ENCODE results near the gene STARD3NL. TPM values are rescaled to one million over a fixed set of nuclear protein-coding genes. Genes with fewer than 3 reads are reported as not detected.

The STARD3NL gene
- total RNA-seq, 1 experiment from 2014 or later: 24.5 TPM

DNA sequence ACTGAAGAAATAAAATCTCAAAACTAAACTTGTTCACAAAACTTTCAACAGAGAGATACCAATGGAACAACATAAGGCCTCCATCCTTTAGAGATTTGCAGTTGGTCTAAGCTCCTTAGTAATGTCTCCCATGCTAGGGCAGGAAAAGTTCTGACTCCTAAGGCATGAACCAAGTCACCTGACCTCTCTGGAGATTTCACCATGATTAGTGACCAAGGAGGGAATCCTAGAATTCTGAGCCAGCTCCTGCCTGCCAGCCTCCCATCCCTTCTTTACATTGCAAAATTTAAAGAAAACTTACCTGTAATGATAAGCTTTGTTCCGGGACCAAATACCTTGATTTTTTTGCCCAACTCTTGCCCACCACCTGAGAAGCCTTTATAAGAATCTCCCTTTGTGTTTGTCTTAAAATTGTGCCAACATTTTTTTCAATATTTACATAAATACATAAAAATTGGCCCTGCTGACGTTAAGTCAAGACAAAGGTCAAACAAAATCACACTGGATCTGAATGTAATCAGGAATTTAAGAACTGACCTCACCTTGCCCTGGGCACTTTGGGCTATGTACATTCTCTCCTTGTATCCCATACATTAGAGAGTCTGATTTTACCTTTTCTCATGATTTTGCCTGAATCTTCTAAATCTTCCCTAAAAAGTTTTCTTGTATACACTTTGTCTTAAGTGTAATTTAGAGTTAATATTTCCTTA lies 95.4 kb downstream of the STARD3NL start, which contains the start of gene TARP:
Gene TARP (minus strand): TSS at position 351 of the 710 bp plus-strand sequence.
- intact Hi-C loops (cut with micrococcal nuclease): no loop called here
- POLR2A ChIA-PET: interaction anchor here (0.5 to 0.6 kb wide), 2 partner anchors 207 to 391 kb away, joined by 3 read pairs; no protein-coding TSS in a partner anchor
- BruUV-seq (replicated peaks): no TSS peak
- no peak for DNase-seq (ENCODE audit: unreplicated experiment)
- peaks cover 50% of the 10 kb centered on the region for H3K27me3 Mint-ChIP-seq (ENCODE audit: insufficient read depth, unreplicated experiment)
- no peak within 1 kb of the TSS for H3K27ac Mint-ChIP-seq (ENCODE audit: low read depth, unreplicated experiment)
- CTCF ChIA-PET: interaction anchor here (0.7 kb wide), 2 partner anchors 46 to 68 kb away, joined by 3 to 7 read pairs; no protein-coding TSS in a partner anchor
- no peak within 1 kb of the TSS for H3K4me3 Mint-ChIP-seq (ENCODE audit: unreplicated experiment)
- H3K4me1 Mint-ChIP-seq (ENCODE audit: insufficient read depth, unreplicated experiment): no peaks in the 10 kb centered on the region
- no peaks in the 10 kb centered on the region for H3K9me3 Mint-ChIP-seq (ENCODE audit: unreplicated experiment)
- TF ChIP-seq, protein P1, sequence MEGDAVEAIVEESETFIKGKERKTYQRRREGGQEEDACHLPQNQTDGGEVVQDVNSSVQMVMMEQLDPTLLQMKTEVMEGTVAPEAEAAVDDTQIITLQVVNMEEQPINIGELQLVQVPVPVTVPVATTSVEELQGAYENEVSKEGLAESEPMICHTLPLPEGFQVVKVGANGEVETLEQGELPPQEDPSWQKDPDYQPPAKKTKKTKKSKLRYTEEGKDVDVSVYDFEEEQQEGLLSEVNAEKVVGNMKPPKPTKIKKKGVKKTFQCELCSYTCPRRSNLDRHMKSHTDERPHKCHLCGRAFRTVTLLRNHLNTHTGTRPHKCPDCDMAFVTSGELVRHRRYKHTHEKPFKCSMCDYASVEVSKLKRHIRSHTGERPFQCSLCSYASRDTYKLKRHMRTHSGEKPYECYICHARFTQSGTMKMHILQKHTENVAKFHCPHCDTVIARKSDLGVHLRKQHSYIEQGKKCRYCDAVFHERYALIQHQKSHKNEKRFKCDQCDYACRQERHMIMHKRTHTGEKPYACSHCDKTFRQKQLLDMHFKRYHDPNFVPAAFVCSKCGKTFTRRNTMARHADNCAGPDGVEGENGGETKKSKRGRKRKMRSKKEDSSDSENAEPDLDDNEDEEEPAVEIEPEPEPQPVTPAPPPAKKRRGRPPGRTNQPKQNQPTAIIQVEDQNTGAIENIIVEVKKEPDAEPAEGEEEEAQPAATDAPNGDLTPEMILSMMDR (IDR thresholded peaks at IDR 0.05; ENCODE audit: unreplicated experiment): no peak
- H3K36me3 Mint-ChIP-seq (ENCODE audit: insufficient read depth, unreplicated experiment): no peaks in the 10 kb centered on the region

DNA sequence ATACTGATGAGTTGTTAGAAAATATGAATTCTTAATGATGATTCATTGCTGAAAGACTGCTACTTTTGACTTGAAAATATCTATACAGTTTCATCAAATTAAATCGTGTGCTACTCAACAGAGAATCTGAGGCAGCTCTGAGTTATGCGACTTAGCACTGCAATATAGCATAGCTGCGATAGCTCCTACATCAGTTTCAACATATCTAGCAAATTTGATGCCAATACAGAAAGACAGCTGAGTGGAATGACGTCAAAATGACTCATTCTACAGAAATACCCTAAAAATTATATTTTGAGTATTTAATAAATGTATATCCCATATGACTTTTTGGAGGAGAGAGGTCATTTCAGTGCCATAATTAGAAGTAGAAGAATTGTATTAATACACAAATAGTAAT lies 96.4 kb downstream of the STARD3NL start:
- no peaks in the 10 kb centered on the region for H3K9me3 Mint-ChIP-seq (ENCODE audit: unreplicated experiment)
- TF ChIP-seq, protein P1 (IDR thresholded peaks at IDR 0.05; ENCODE audit: unreplicated experiment): no peak

DNA sequence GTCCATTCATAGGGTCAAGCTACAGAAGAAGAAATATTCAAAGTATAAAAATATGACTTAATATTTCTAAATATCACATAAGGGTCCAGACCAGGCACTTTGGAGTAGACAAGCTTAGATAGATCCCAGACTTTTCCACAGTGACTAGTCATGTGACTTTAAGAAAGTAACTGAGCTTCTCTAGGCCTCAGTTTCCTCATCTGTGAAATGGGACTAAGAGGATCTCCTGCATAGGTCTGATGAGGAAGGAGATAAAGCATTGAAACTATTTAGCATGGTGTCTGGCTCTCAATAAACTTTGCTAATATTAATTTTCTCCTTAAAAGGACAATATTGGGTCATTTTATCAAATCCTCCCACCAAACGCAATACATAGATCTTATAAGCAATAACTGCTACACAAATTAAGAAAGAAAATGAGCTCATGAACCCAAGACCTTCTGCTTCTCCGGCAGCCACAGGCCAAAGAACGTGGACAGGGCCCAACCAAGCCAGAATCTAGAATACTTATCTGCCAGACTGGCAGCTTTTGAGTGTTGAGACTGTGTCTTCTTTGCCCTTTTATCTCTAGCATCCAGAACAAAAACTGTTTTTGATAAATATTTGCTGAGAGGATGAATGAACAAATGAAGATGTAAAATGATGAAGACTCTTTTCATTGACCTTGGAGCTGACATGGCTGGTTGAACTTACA lies 97.0 kb downstream of the STARD3NL start:
- H3K27ac Mint-ChIP-seq (ENCODE audit: low read depth, unreplicated experiment): no peak overlapping the region
- peaks cover 66% of the 10 kb centered on the region for H3K27me3 Mint-ChIP-seq (ENCODE audit: insufficient read depth, unreplicated experiment)
- H3K9me3 Mint-ChIP-seq (ENCODE audit: unreplicated experiment): no peaks in the 10 kb centered on the region
- TF ChIP-seq, protein P1 (IDR thresholded peaks at IDR 0.05; ENCODE audit: unreplicated experiment): no peak
- H3K4me3 Mint-ChIP-seq (ENCODE audit: unreplicated experiment): no peak overlapping the region
- H3K36me3 Mint-ChIP-seq (ENCODE audit: insufficient read depth, unreplicated experiment): no peaks in the 10 kb centered on the region
- no peaks in the 10 kb centered on the region for H3K4me1 Mint-ChIP-seq (ENCODE audit: insufficient read depth, unreplicated experiment)
- ChIA-PET CTCF (interaction anchor here (0.6 to 1.4 kb wide), 3 partner anchors 61 to 94 kb away, joined by 3 to 7 read pairs (median 3); no protein-coding TSS in a partner anchor), POLR2A (no interaction called here)
- BruUV-seq (replicated peaks): no TSS peak
- no peak for DNase-seq (ENCODE audit: unreplicated experiment)
- intact Hi-C loops (cut with micrococcal nuclease): no loop called here

More for the DNA sequence above, 96.4 kb downstream of the STARD3NL start:
- no TSS peak for BruUV-seq (replicated peaks)
- Mint-ChIP-seq H3K4me1 (ENCODE audit: insufficient read depth, unreplicated experiment) (no peaks in the 10 kb centered on the region), H3K27me3 (ENCODE audit: insufficient read depth, unreplicated experiment) (peaks cover 60% of the 10 kb centered on the region), H3K27ac (ENCODE audit: low read depth, unreplicated experiment) (no peak overlapping the region), H3K4me3 (ENCODE audit: unreplicated experiment) (no peak overlapping the region), H3K36me3 (ENCODE audit: insufficient read depth, unreplicated experiment) (no peaks in the 10 kb centered on the region)
- intact Hi-C loops (cut with micrococcal nuclease): no loop called here
- POLR2A ChIA-PET: no interaction called here
- DNase-seq (ENCODE audit: unreplicated experiment): no peak
- CTCF ChIA-PET: interaction anchor here (0.6 to 1.4 kb wide), 3 partner anchors 61 to 95 kb away, joined by 3 to 7 read pairs (median 3); no protein-coding TSS in a partner anchor
